ENCODE data around the gene MAP4K4. TPM values are rescaled to one million over a fixed set of nuclear protein-coding genes. Genes with fewer than 3 reads are reported as not detected.

The MAP4K4 gene
- total RNA-seq, 3 donors from 2014 or later = 26.4 to 54.6 (median 34.2) TPM

DNA sequence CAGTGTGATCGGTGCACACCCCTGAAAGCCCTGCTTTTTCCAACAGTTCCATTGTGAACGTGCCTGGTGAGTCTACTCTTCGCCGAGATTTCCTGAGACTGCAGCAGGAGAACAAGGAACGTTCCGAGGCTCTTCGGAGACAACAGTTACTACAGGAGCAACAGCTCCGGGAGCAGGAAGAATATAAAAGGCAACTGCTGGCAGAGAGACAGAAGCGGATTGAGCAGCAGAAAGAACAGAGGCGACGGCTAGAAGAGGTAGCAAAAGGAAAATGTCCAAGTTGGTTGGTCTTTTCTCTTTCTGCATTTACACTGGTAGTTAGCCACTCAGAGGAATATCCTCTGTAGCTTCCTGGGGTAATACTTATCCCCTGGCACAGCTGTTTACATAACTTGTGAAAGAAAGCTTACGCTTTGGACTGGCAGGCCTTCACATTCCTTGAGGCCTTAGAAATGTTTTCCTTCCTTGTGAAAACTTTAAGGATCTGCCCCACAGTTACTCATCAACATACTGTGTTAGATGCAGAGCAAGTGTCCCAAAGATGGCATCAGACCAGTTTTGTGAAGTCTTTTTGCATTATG, 146.6 kb downstream of the MAP4K4 start:
- TF ChIP-seq, protein P1, sequence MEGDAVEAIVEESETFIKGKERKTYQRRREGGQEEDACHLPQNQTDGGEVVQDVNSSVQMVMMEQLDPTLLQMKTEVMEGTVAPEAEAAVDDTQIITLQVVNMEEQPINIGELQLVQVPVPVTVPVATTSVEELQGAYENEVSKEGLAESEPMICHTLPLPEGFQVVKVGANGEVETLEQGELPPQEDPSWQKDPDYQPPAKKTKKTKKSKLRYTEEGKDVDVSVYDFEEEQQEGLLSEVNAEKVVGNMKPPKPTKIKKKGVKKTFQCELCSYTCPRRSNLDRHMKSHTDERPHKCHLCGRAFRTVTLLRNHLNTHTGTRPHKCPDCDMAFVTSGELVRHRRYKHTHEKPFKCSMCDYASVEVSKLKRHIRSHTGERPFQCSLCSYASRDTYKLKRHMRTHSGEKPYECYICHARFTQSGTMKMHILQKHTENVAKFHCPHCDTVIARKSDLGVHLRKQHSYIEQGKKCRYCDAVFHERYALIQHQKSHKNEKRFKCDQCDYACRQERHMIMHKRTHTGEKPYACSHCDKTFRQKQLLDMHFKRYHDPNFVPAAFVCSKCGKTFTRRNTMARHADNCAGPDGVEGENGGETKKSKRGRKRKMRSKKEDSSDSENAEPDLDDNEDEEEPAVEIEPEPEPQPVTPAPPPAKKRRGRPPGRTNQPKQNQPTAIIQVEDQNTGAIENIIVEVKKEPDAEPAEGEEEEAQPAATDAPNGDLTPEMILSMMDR (IDR thresholded peaks at IDR 0.05) = no peak
- Histone ChIP-seq H3K36me3 (ENCODE audit: low read depth) (no peaks in the 10 kb centered on the region), H3K9me3 (no peaks in the 10 kb centered on the region), H3K4me3 (no peak overlapping the region), H3K4me1 (ENCODE audit: low read depth) (no peaks in the 10 kb centered on the region)
- ATAC-seq (no peak), DNase-seq (no peak)
- intact Hi-C loops (cut with DNase I, micrococcal nuclease) = no loop called here

DNA sequence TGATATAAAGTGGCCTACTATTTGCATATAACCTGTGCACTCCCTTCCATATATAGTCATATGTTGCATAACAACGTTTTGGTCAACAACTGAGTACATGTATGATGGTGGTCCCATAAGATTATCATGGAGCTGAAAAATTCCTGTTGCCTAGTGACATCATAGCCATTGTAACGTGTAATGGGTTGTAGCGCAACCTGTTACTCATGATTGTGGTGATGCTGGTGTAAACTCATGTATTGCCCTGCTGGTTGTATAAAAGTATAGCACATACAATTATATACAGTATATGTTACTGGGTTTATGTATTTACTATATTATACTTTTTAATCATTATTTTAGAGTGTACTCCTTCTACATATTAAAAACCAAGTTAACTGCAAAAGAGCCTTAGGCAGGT, 149.5 kb downstream of the MAP4K4 start:
- Histone ChIP-seq H3K4me1 (ENCODE audit: low read depth) (no peaks in the 10 kb centered on the region), H3K36me3 (ENCODE audit: low read depth) (no peaks in the 10 kb centered on the region), H3K4me3 (no peak overlapping the region), H3K9me3 (no peaks in the 10 kb centered on the region)
- TF ChIP-seq, protein P1 (IDR thresholded peaks at IDR 0.05) = no peak
- ATAC-seq (no peak), DNase-seq (no peak)
- intact Hi-C loops (cut with DNase I, micrococcal nuclease) = no loop called here

DNA sequence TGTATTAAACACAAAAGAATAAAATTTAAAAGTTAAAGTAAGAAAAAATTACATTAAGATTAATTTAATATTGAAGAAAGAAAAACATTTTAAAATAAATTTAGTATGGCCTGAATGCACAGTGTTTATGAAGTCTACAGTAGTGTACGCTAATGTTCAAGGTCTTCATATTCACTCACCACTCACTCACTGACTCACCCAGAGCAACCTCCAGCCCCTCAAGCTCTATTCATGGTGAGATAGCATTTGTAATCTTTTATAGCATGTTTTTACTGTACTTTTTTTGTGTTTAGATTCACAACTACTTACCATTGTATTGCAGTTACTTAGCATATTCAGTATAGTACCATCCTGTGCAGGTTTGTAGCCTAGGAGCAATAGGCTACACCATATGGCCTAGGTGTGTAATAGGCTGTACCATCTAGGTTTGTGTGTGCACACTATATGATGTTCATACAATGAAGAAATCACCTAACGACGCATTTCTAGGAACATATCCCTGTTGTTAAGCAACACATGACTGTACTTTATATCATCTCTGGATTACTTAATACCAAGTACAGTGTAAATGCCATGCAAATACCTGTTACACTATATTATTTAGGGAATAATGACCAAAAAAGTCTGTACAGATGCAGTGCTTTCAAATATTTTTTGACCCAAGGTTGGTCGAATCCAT, 150.3 kb downstream of the MAP4K4 start:
- no peaks in the 10 kb centered on the region for H3K9me3 ChIP-seq
- H3K4me3 ChIP-seq = no peak overlapping the region
- intact Hi-C loops (cut with DNase I, micrococcal nuclease) = no loop called here
- no peak for DNase-seq
- H3K36me3 ChIP-seq (ENCODE audit: low read depth) = no peaks in the 10 kb centered on the region
- TF ChIP-seq, protein P1 (IDR thresholded peaks at IDR 0.05) = no peak
- ATAC-seq = no peak
- no peaks in the 10 kb centered on the region for H3K4me1 ChIP-seq (ENCODE audit: low read depth)

DNA sequence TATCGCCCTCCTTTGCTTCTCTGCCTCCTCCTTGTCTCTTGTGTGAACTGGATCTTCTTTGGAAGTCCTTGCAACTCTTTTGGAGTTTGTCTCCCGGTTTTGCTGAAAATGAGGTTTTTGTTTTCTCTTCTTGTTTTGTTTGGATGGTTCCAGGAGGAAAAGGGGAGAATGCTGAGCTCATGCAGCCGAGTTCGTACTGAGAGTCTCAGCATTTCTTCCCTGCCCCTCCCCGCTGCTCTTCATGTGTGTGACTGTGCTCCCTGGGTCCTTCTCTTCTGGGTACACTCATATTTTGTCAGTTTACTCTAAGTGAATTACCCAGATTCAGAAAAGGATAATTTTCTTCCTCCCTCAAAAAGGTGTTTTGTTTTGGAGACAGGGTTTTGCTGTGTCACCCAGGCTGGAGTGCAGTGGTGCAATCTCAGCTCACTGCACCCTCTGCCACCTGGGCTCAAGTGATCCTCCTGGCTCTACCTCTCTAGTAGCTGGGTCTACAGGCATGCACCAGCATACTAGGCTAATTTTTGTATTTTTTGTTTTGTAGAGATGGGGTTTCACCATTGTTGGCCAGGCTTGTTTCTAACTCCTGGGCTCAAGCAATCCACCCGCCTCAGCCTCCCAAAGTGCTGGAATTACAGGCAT, 151.4 kb downstream of the MAP4K4 start:
- no peaks in the 10 kb centered on the region for H3K4me1 ChIP-seq (ENCODE audit: low read depth)
- TF ChIP-seq, protein P1 (IDR thresholded peaks at IDR 0.05) = no peak
- intact Hi-C loops (cut with DNase I, micrococcal nuclease) = no loop called here
- no peak overlapping the region for H3K4me3 ChIP-seq
- DNase-seq = no peak
- H3K9me3 ChIP-seq = no peaks in the 10 kb centered on the region
- no peaks in the 10 kb centered on the region for H3K36me3 ChIP-seq (ENCODE audit: low read depth)
- no peak for ATAC-seq

DNA sequence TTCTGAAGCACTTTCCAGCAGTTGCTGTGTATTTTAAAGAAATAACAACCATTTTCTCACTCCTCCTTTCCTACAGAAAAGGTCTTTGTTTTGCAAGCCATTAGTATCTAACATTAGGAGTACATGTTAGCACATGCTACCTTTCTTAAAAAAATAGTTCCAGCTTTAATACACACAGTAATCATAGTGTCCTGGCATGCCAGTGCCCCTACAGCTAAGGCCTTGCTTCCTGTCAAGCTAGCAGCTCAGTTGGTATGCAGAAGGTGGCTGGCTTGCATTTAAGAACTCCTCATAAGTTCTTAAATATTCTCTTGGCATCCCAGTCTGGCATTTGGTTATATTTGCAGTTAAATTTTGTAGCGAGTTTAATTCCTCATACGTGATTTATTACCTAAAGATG, 152.9 kb downstream of the MAP4K4 start:
- no peaks in the 10 kb centered on the region for H3K9me3 ChIP-seq
- intact Hi-C loops (cut with DNase I, micrococcal nuclease) = no loop called here
- DNase-seq (no peak), ATAC-seq (no peak)
- TF ChIP-seq, protein P1 (IDR thresholded peaks at IDR 0.05) = no peak
- H3K4me3 ChIP-seq = no peak overlapping the region
- no peaks in the 10 kb centered on the region for H3K4me1 ChIP-seq (ENCODE audit: low read depth)
- H3K36me3 ChIP-seq (ENCODE audit: low read depth) = no peaks in the 10 kb centered on the region

Data from mucosa of descending colon (tissue), 3 donors.